Measurements from ENCODE around the gene SYT12. TPM values are rescaled to one million over a fixed set of nuclear protein-coding genes. Genes with fewer than 3 reads are reported as not detected.

Gene SYT12
- total and polyA plus RNA-seq, 2 experiments from 2014 or later: 0.75 to 2.8 TPM

DNA sequence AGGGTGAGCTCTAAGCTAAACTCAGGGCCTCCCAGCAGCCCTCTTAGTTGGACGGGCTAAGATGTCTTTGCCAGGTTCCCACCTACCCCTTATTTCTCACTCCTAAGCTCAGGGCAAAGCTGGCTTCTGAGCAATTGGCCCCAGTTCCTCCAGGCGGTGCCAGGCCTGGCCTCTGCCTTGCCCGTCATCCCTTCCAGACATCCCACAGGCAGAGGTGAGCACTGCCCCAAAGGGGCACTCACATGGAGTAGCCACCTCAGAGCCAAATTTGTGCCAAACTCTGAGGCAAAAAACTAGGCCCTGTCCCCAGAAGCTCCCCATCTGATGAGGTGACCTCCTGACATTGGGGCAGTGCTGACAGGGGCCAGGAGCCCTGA, 43.4 kb downstream of the SYT12 start:
- no peak for TF ChIP-seq EZH2 (IDR thresholded peaks at IDR 0.05; ENCODE audit: insufficient read depth, poor library complexity, severe bottlenecking)
- no peak for TF ChIP-seq EZH2phosphoT487 (IDR thresholded peaks at IDR 0.05; ENCODE audit: insufficient read depth, low read depth)
- no peak for DNase-seq
- Histone ChIP-seq H3K9ac (no peak overlapping the region), H3K36me3 (ENCODE audit: low read depth) (no peaks in the 10 kb centered on the region), H3K4me1 (ENCODE audit: insufficient read depth) (no peaks in the 10 kb centered on the region), H3K9me2 (ENCODE audit: insufficient read depth) (no peaks in the 10 kb centered on the region), H2AFZ (no peak overlapping the region), H3K27me3 (replicated peaks; ENCODE audit: insufficient read depth) (no peaks in the 10 kb centered on the region), H3K4me3 (no peak overlapping the region), H3K4me2 (ENCODE audit: unreplicated experiment) (no peak overlapping the region), H3F3A (ENCODE audit: insufficient read depth) (no peaks in the 10 kb centered on the region), H3K27ac (no peak overlapping the region), H3K79me2 (ENCODE audit: insufficient read depth) (no peaks in the 10 kb centered on the region), H3K9me3 (ENCODE audit: low read depth) (no peaks in the 10 kb centered on the region), H4K20me1 (ENCODE audit: insufficient read depth) (no peaks in the 10 kb centered on the region)
- in situ Hi-C loops (cut with MboI): no loop called here
- 94 to 96% methylated on average over 3 of the region's 3 CpGs for WGBS, 2 experiments (ENCODE audit: low coverage in 1 of 2, low lambda C conversion rate in 2 of 2, missing lambda C conversion rate in 2 of 2)

DNA sequence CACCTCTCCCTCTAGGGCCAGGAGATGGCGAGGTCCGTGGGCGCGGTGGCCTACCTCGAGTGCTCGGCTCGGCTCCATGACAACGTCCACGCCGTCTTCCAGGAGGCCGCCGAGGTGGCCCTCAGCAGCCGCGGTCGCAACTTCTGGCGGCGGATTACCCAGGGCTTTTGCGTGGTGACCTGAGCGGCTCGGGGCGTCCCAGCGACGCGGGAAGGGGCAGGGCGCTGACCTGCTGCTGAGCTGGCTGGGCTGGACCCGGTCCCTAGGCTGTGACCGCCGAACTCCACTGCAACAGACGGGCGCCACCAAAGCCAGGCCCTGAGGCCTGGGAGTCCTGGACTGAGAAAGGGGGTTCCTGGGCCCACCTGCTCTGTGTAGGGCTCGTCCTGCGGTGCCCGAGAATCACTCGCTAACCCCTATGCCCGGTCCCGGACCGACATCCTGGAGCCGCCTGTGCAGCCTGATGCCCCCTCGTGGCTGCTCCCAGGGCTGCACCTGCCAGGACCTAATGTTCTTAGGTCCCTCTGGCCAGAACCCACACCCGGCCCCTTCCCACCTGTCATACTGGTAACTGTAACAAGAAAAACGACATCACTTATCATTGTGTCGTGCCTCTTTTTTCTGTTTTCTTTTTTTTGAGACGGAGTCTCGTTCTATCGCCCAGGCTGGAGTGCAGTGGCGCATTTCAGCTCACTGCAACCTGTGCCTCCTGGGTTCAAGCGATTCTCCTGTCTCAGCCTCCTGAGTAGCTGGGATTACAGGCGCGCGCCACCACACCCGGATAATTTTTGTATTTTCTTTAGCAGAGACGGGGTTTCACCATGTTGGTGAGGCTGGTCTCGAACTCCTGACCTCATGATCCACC, 48.7 kb downstream of the SYT12 start:
- Histone ChIP-seq H2AFZ (no peak overlapping the region), H3K27ac (no peak overlapping the region), H3F3A (ENCODE audit: insufficient read depth) (no peaks in the 10 kb centered on the region), H3K79me2 (ENCODE audit: insufficient read depth) (no peaks in the 10 kb centered on the region), H3K9me3 (ENCODE audit: low read depth) (no peaks in the 10 kb centered on the region), H3K4me3 (no peak overlapping the region), H3K4me1 (ENCODE audit: insufficient read depth) (no peaks in the 10 kb centered on the region), H3K27me3 (replicated peaks; ENCODE audit: insufficient read depth) (no peaks in the 10 kb centered on the region), H3K9ac (no peak overlapping the region), H3K9me2 (ENCODE audit: insufficient read depth) (no peaks in the 10 kb centered on the region), H3K4me2 (ENCODE audit: unreplicated experiment) (no peak overlapping the region), H4K20me1 (ENCODE audit: insufficient read depth) (no peaks in the 10 kb centered on the region), H3K36me3 (ENCODE audit: low read depth) (no peaks in the 10 kb centered on the region)
- in situ Hi-C loops (cut with MboI): no loop called here
- TF ChIP-seq EZH2phosphoT487 (IDR thresholded peaks at IDR 0.05; ENCODE audit: insufficient read depth, low read depth) (no peak), EZH2 (IDR thresholded peaks at IDR 0.05; ENCODE audit: insufficient read depth, poor library complexity, severe bottlenecking) (no peak)
- WGBS, 2 experiments (ENCODE audit: low coverage in 1 of 2, low lambda C conversion rate in 2 of 2, missing lambda C conversion rate in 2 of 2): 72 to 75% methylated on average over 49 to 52 of the region's 53 CpGs
- peak; percentile 63 for DNase-seq

DNA sequence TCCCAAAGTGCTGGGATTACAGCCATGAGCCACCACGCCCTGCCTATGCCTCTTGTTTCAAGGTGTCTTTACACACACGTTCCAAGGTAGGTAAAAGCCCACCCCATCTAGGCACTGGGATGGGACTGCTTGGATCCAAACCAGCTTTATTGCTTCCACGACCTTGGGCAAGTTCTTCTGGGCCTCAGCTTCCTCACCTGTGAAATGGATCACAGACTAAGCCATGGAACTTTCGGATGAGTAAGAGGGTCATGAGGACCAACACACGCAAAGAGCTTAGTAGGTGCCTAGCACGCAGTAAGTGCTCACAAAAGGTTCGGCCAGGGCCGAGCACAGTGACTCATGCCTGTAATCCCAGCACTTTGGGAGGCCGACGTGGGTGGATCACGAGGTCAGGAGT, 49.4 kb downstream of the SYT12 start:
- Histone ChIP-seq H2AFZ (no peak overlapping the region), H3K9ac (no peak overlapping the region), H3K4me2 (ENCODE audit: unreplicated experiment) (no peak overlapping the region), H3K9me2 (ENCODE audit: insufficient read depth) (no peaks in the 10 kb centered on the region), H4K20me1 (ENCODE audit: insufficient read depth) (no peaks in the 10 kb centered on the region), H3F3A (ENCODE audit: insufficient read depth) (no peaks in the 10 kb centered on the region), H3K4me3 (no peak overlapping the region), H3K36me3 (ENCODE audit: low read depth) (no peaks in the 10 kb centered on the region), H3K4me1 (ENCODE audit: insufficient read depth) (no peaks in the 10 kb centered on the region), H3K27me3 (replicated peaks; ENCODE audit: insufficient read depth) (no peaks in the 10 kb centered on the region), H3K9me3 (ENCODE audit: low read depth) (no peaks in the 10 kb centered on the region), H3K27ac (no peak overlapping the region), H3K79me2 (ENCODE audit: insufficient read depth) (no peaks in the 10 kb centered on the region)
- WGBS, 2 experiments (ENCODE audit: low coverage in 1 of 2, low lambda C conversion rate in 2 of 2, missing lambda C conversion rate in 2 of 2): 78 to 80% methylated on average over 11 of the region's 11 CpGs
- in situ Hi-C loops (cut with MboI): no loop called here
- no peak for DNase-seq
- TF ChIP-seq EZH2phosphoT487 (IDR thresholded peaks at IDR 0.05; ENCODE audit: insufficient read depth, low read depth) (no peak), EZH2 (IDR thresholded peaks at IDR 0.05; ENCODE audit: insufficient read depth, poor library complexity, severe bottlenecking) (no peak)

DNA sequence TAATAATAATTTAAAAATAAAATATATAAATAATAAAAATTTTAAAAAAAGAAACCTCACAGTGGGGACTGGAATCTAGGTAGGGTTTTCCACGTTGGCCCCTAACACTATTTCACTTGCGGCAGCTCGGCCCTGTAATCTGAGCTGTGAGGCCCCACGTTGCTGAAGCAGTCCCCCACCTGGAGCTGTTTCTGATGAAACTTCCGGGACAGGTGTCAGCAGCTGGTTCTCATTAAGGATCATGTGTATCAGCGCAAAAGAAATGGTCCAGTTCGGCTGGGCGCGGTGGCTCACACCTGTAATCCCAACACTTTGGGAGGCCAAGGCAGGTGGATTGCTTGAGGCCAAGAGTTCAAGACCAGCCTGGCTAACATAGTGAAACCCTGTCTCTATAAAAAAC, 51.0 kb downstream of the SYT12 start:
- no peak overlapping the region for H3K4me3 ChIP-seq
- TF ChIP-seq EZH2phosphoT487 (IDR thresholded peaks at IDR 0.05; ENCODE audit: insufficient read depth, low read depth): no peak
- no peak for TF ChIP-seq EZH2 (IDR thresholded peaks at IDR 0.05; ENCODE audit: insufficient read depth, poor library complexity, severe bottlenecking)
- H3F3A ChIP-seq (ENCODE audit: insufficient read depth): peaks cover 1% of the 10 kb centered on the region; the same call in 1 of the 2 replicates
- no peaks in the 10 kb centered on the region for H4K20me1 ChIP-seq (ENCODE audit: insufficient read depth)
- no peak for DNase-seq
- H3K4me1 ChIP-seq (ENCODE audit: insufficient read depth): peaks cover 9% of the 10 kb centered on the region
- H3K79me2 ChIP-seq (ENCODE audit: insufficient read depth): no peaks in the 10 kb centered on the region
- 86 to 87% methylated on average over 9 of the region's 9 CpGs for WGBS, 2 experiments (ENCODE audit: low coverage in 1 of 2, low lambda C conversion rate in 2 of 2, missing lambda C conversion rate in 2 of 2)
- H2AFZ ChIP-seq: no peak overlapping the region
- no peaks in the 10 kb centered on the region for H3K27me3 ChIP-seq (replicated peaks; ENCODE audit: insufficient read depth)
- H3K4me2 ChIP-seq (ENCODE audit: unreplicated experiment): no peak overlapping the region
- no peaks in the 10 kb centered on the region for H3K9me3 ChIP-seq (ENCODE audit: low read depth)
- no peaks in the 10 kb centered on the region for H3K36me3 ChIP-seq (ENCODE audit: low read depth)
- in situ Hi-C loops (cut with MboI): no loop called here
- H3K27ac ChIP-seq: no peak overlapping the region
- no peaks in the 10 kb centered on the region for H3K9me2 ChIP-seq (ENCODE audit: insufficient read depth)
- no peak overlapping the region for H3K9ac ChIP-seq

Data from GM23248 (cell line).